Neutrophil (primary cell): Measurements from ENCODE around the gene ADGRV1.

Experiments used
- H3K27ac ChIP-seq: fragments of 200-600 bp; sonication (generic); 2 replicates; pipeline ENCODE4 v1.5.1; 2016; ENCODE audit warnings: mild to moderate bottlenecking, moderate library complexity
- H3K27me3 ChIP-seq: fragments of 200-600 bp; sonication (generic); 2 replicates; pipeline ENCODE4 v1.6.0; 2016; ENCODE audit warnings: mild to moderate bottlenecking
- H3K36me3 ChIP-seq: fragments of 200-600 bp; sonication (generic); 2 replicates; pipeline ENCODE4 v1.5.1; 2017
- H3K4me1 ChIP-seq, 2 experiments: fragments of 200-600 bp in 1 of 2; sonication (generic) in 1 of 2; 1 replicate in 1 of 2; 2 replicates in 1 of 2; pipeline versions ENCODE4 v1.5.1 to v1.6.1; 2013 to 2016; ENCODE audit warnings: low read depth in 1 of 2, low read length in 1 of 2, mild to moderate bottlenecking in 1 of 2, moderate library complexity in 1 of 2; ENCODE audit not compliant: control insufficient read depth in 1 of 2, insufficient read depth in 1 of 2
- H3K4me3 ChIP-seq, 2 experiments: fragments of 200-600 bp in 1 of 2; sonication (generic) in 1 of 2; 1 replicate in 1 of 2; 2 replicates in 1 of 2; pipeline ENCODE4 v1.5.1; 2013 to 2016; ENCODE audit warnings: low read depth in 1 of 2, low read length in 1 of 2, mild to moderate bottlenecking in 1 of 2, moderate library complexity in 1 of 2
- H3K9me3 ChIP-seq: fragments of 200-600 bp; sonication (generic); 2 replicates; pipeline ENCODE4 v1.5.1; 2016
- CTCF ChIP-seq: fragments of 200-600 bp; sonication (generic); IDR thresholded peaks from 2 replicates; pipeline ENCODE4 v1.5.1; 2016; ENCODE audit warnings: antibody characterized with exemption

The ADGRV1 gene

DNA sequence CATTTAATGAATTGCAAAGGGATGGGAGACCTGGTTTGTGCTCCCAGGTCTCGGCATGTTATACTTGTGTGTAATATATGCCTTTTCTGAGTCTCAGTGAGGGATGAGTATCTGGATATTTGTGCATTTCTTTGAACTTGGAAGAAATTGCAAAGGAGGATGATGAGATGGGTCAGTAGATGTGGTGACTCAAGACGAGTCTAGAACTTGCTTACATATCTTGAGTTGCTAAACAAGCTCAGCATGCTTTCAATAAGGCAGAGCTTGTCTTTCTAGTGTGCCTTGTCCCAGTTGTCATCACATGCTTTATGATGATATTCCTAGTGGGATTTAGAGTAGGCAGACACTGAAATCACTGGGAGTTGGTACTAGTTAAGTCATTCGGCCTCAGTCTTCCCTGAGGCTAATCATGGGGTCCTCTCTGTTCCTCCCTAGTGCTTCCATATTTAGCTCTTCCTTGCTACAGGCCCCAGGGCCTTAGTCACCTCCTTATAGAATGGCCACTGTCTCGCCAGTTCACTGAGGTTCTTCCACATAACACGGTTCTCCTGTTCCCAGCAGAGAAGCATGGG, 602.2 kb downstream of the ADGRV1 start:
- TF ChIP-seq CTCF = no peak
- Histone ChIP-seq H3K27me3 (no peaks in the 10 kb centered on the region), H3K4me1 (peaks cover 32 to 37% of the 10 kb centered on the region in 2 experiments), H3K36me3 (no peaks in the 10 kb centered on the region), H3K4me3 (no peak overlapping the region), H3K27ac (no peak overlapping the region), H3K9me3 (no peaks in the 10 kb centered on the region)

GRCh38 chr5:91162534-91163381, 604.2 kb downstream of the ADGRV1 start:
- TF ChIP-seq CTCF = no peak
- Histone ChIP-seq H3K9me3 (no peaks in the 10 kb centered on the region), H3K27me3 (no peaks in the 10 kb centered on the region), H3K4me1 (peaks cover 26% of the 10 kb centered on the region in 2 experiments), H3K27ac (peak overlapping the region; percentile 94), H3K4me3 (peak overlapping the region; percentile 38 to 50), H3K36me3 (no peaks in the 10 kb centered on the region)

DNA sequence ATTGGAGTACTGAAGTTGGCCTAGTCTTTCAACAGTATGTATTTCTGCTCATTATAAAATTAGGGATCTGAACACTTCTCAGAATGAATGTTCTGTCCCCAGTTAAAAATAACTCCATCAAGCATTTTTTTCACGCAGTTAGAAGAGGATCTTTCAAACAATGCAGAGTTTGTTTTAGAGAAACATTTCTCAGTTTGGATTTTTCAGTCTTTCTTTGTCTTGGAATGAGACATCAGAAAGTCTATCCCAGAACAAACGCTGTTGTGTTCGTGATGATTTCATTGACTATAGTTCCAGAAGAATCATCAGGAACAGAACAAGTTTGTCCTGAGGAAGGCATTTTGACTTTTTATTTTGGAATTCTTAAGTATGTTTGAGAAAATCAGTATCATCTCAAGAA, 605.8 kb downstream of the ADGRV1 start:
- Histone ChIP-seq H3K4me1 (peaks cover 26% of the 10 kb centered on the region in 2 experiments), H3K36me3 (no peaks in the 10 kb centered on the region), H3K27ac (no peak overlapping the region), H3K9me3 (no peaks in the 10 kb centered on the region), H3K27me3 (no peaks in the 10 kb centered on the region), H3K4me3 (no peak overlapping the region)
- TF ChIP-seq CTCF = no peak

GRCh38 chr5:91166059-91166807, 607.6 kb downstream of the ADGRV1 start:
- Histone ChIP-seq H3K27ac (no peak overlapping the region), H3K27me3 (no peaks in the 10 kb centered on the region), H3K9me3 (no peaks in the 10 kb centered on the region), H3K36me3 (no peaks in the 10 kb centered on the region), H3K4me1 (peaks cover 40 to 43% of the 10 kb centered on the region in 2 experiments), H3K4me3 (no peak overlapping the region)
- no peak for TF ChIP-seq CTCF

DNA sequence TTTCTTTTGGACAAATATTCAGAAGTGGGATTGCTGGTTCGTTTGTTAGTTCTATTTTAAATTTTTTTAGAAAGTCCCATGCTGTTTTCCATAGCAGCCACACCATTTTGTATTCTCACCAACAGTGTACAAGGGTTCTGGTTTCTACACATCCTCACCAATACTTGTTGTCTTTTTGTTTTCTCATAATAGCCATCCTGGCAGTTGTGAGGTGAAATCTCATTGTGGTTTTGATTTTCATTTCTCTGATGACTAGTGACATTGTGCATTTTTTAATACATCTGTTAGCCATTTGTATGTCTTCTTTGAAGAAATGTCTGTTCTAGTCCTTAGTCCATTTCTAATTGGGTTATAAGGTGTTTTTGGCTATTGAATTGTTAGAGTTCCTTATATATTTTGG, 610.3 kb downstream of the ADGRV1 start:
- Histone ChIP-seq H3K4me3 (no peak overlapping the region), H3K27ac (no peak overlapping the region), H3K4me1 (peaks cover 19 to 28% of the 10 kb centered on the region in 2 experiments), H3K36me3 (no peaks in the 10 kb centered on the region), H3K9me3 (no peaks in the 10 kb centered on the region), H3K27me3 (no peaks in the 10 kb centered on the region)
- no peak for TF ChIP-seq CTCF
